VCaP (cell line): ENCODE data around the gene REV1.

Experiments
- H3K27ac ChIP-seq: fragments of 450-650 bp; 2 replicates; pipeline ENCODE4 v1.5.1; 2017
- TF ChIP-seq, protein P1 (sequence below): fragments of 450-650 bp; conservative IDR thresholded peaks from 2 replicates; pipeline ENCODE4 v1.5.1; 2017; ENCODE audit warnings: mild to moderate bottlenecking, moderate library complexity

REV1 gene

DNA sequence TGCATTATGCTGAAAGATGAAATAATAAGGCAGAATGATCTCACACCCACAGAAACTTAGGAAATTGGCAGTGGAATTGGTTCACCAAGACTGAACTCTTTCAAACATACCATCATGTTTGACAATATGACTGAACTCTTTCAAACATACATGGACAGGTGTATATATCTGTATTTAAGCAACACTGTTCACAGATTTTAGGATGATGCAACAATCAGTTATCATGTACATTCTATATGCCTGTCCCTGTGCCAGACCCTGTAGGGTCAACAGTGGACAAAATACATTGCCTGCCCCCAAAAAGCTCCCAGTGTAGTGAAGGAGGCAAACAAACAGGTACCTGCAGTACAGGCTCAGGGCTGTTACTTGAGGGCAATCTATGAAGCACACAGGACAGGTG is 2.9 kb upstream of the REV1 start:
- TF ChIP-seq, protein P1, sequence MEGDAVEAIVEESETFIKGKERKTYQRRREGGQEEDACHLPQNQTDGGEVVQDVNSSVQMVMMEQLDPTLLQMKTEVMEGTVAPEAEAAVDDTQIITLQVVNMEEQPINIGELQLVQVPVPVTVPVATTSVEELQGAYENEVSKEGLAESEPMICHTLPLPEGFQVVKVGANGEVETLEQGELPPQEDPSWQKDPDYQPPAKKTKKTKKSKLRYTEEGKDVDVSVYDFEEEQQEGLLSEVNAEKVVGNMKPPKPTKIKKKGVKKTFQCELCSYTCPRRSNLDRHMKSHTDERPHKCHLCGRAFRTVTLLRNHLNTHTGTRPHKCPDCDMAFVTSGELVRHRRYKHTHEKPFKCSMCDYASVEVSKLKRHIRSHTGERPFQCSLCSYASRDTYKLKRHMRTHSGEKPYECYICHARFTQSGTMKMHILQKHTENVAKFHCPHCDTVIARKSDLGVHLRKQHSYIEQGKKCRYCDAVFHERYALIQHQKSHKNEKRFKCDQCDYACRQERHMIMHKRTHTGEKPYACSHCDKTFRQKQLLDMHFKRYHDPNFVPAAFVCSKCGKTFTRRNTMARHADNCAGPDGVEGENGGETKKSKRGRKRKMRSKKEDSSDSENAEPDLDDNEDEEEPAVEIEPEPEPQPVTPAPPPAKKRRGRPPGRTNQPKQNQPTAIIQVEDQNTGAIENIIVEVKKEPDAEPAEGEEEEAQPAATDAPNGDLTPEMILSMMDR, result no peak
- no peak overlapping the region for H3K27ac ChIP-seq

DNA sequence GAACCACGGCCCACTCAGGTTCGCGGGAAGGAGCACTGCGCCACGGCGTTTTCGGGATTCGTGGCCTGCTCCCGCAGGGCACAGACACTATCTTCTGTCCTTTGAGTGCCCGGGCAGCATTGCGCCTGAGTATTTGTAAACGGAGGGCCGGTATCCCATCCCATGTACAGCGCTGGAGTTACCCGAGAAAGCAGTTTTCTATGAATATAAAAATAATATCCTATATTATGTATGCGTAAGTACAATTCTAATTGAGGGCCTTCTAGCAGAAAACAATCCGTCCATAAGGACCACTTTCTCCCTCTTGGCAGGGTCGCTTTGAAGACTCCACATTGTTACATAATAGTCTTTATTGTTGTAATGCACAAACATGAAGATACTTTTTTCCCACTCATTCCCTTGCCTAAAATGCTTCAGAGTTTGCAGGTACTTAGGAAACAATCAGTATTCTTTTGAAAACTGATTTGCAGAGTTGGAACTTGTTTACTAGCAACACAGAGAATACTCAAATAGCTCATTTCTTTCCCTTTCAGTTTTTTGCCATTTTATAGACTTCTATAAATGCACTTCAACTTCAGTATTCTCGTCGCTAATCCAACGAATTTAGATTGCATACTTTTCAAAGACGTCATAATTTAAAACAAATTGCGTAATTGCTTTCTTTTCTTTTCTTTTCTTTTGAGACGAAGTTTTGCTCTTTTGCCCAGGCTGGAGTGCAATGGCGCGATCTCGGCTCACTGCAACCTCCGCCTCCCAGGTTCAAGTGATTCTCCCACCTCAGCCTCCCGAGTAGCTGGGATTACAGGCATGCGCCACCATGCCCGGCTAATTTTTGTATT is 1.0 kb upstream of the REV1 start:
- H3K27ac ChIP-seq, result peak overlapping the region; percentile 89
- TF ChIP-seq, protein P1, result peak; percentile 23

DNA sequence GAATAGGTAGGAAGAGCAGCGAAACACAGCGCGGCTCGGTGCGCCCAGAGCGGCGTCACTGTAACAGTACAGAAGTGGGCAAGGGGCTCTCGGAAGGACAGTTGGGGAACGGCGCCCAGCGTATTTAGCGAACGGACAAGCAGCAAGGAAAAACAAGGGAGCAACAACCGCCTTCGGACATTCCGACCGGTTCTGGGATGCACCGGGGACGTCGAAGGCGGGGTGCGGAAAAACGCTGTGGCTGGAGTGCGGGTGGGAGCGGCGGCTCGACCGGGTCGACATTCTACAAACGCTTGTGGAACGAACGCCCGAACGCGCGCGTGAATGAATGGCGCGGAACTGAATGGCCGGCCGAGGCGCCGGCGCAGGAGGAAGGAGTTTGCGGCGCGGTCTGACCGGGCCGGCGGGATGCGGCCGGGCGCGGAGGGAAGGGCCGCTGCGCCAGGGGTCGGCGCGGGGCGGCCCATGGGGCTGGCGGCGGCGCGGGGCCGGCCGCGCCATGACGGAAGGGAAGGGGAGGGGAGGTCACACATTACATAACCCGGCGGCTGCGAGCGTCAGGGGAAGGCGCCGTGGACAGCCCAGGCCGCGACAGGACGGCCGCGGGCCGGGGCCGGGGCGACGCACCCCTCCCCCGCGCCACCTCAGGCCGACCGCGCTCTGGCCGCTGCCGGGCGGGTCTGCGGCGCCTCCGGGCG is 605 bp downstream of the REV1 start:
- peak overlapping the region; percentile 89 for H3K27ac ChIP-seq
- TF ChIP-seq, protein P1, result no peak

DNA sequence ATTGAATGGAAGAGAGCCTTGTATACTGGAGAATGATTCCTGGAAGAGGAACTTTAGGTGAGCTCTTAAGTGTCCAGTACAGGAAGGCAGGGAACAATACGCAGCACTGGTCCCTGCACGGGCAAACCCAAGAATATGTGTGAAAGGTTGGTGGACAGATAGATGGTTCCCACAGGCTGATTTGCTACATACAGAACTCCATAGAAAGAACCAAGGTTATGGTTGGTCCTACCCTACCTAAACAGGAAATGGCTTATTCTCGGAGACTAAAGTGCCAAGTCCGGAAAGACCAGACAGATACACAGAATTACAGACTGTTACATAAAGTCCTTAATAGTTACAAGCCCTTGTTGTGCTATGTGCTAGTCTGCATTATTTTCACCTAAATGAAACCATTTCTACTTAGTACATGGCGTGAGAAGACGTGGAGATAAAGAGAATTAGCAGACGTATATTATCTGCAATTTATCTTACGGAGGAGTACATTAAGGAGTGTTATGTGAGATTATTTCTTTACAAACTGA is 1.2 kb downstream of the REV1 start:
- H3K27ac ChIP-seq, result peak overlapping the region; percentile 89
- TF ChIP-seq, protein P1, result no peak

DNA sequence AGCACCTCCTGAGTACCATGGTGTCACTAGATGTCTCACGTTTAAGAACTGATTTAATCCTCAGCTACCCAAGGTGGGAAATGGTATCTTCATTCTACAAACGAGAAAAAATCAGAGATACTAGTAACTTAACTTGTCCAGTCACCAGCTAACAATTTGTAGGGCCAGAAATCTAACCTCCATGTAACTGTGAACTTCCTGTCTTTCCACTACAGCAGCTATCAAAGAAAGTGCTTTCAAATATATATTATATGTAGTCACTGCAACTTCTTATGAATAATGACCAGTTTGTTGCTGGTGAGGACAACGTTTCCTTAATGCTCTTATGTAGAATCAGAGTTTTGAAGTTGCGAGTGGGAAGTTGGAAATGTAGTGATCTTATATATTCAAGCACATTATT is 1.9 kb downstream of the REV1 start:
- TF ChIP-seq, protein P1, result no peak
- H3K27ac ChIP-seq, result no peak overlapping the region

DNA sequence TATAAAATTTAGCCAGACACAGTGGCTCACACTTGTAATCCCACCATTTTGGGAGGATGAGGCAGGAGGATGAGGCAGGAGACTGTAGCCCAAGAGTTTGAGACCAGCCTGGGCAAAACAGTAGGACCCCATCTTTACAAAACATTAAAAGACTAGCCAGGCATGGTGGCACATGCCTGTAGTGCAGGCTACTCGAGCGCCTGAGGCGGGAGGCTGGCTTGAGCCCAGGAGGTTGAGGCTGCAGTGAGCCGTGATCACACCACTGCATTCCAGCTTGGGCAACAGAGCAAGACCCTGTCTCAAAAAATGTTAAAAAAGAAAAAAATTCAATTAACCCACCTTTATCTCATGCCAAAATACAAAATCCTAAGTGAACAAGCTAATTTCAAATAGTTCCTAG is 4.0 kb downstream of the REV1 start:
- H3K27ac ChIP-seq, result no peak overlapping the region; the same call in 1 of the 2 replicates
- TF ChIP-seq, protein P1, result no peak

DNA sequence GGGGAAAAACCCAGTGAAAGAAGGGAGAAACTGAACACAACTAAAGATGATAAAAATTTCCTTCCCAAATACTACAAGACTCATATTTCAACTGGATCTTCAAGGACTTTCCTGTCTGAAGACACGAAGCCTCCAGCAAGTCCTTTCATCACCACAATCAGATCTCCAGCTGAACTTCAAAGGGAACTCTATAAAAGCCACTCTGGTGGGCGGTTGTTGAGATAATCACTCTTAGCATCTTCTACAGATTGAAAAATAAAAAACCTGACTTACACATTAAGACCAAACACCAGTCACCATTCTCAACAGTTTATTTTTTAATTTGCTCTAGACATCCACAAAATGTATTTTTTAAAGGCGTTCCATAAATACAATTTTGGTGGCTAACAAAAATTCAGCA is 4.4 kb downstream of the REV1 start:
- no peak overlapping the region for H3K27ac ChIP-seq
- TF ChIP-seq, protein P1, result no peak
